GM12872 (cell line): ENCODE results near the gene SLC12A7.

ENCODE experiments used
- CTCF ChIP-seq: IDR thresholded peaks from 3 replicates; pipeline ENCODE4 v1.5.1; 2011; ENCODE audit warnings: low read depth, mild to moderate bottlenecking, low read length, moderate library complexity; ENCODE audit not compliant: insufficient read depth

SLC12A7 gene

GRCh38 chr5:1099926-1100663, 11.8 kb downstream of the SLC12A7 start:
- no peak for TF ChIP-seq CTCF

- no peak for TF ChIP-seq CTCF
Observed at GRCh38 chr5:1098986-1099597, 12.8 kb downstream of the SLC12A7 start.

- no peak for TF ChIP-seq CTCF
Observed at GRCh38 chr5:1097381-1097987, 14.4 kb downstream of the SLC12A7 start.

GRCh38 chr5:1096838-1097237, 15.0 kb downstream of the SLC12A7 start:
- no peak for TF ChIP-seq CTCF

- no peak for TF ChIP-seq CTCF
Observed at GRCh38 chr5:1095990-1096363, 15.9 kb downstream of the SLC12A7 start.

GRCh38 chr5:1095302-1095989, 16.4 kb downstream of the SLC12A7 start:
- no peak for TF ChIP-seq CTCF

- no peak for TF ChIP-seq CTCF
Observed at GRCh38 chr5:1094670-1095190, 17.1 kb downstream of the SLC12A7 start.
